ENCODE results near the gene CYP2W1.

DNA sequence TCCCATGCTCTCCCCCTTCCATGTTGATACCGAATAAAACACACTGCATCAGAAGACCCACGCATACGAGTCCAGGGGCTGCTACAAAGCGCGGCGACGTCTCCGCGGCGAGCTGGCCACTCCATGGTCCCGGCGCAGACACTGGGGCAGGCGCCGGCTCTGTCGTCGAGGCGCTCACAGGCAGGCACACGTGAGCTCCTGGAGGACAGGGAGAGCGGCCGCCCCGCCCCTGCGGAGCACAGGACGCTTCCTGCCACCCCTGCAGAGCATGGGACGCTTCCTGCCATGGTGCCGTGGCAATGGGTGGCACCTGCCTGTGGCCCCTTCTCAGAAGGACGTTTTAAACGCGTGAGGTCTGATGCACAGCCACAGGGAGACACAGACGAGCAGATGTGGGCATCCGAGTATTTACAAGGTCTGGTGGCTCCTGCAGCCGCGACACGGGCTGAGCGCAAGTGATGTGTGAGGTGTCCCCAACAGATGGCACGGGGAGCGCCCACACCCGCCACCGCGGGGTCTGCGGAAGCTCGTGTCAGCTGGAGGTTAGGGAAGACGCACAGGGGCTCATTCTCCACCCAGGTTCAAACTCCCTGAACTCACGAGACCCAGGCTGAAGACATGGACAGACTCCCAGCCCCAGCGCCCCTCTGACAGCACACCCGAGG is 40.0 kb downstream of the CYP2W1 start:
- TF ChIP-seq CTCF (IDR thresholded peaks at IDR 0.05) (no peak), POLR2A (IDR thresholded peaks at IDR 0.05) (no peak)
